ENCODE data around the gene METAP1D. TPM values are rescaled to one million over a fixed set of nuclear protein-coding genes. Genes with fewer than 3 reads are reported as not detected.

The METAP1D gene
- total RNA-seq, 1 experiment from 2014 or later, result 4.7 TPM

Other genes starting within 250 kb of the METAP1D start
- gene SLC25A12, start 105.7 kb upstream of the METAP1D start, total RNA-seq (2021), result 7.3 to 9.0 TPM (median 7.8 TPM) in 3 replicates
- gene HAT1, start 77.5 kb upstream of the METAP1D start, total RNA-seq (2021), result 50.6 to 58.9 TPM (median 54.5 TPM) in 3 replicates
- gene DLX1, start 85.6 kb downstream of the METAP1D start, total RNA-seq (2021), result not detected in 3 replicates
- gene DLX2, start 102.9 kb downstream of the METAP1D start, total RNA-seq (2021), result 0.28 to 0.64 TPM (median 0.55 TPM) in 3 replicates

Measured in WTC11 (cell line).